T follicular helper cell (primary cell): Measurements from ENCODE around the gene SNCB.

ENCODE experiments used
- DNase-seq: peaks from one replicate; pipeline ENCODE4 v3.0.0-alpha.2; 2020; ENCODE audit warnings: low read depth

Gene SNCB

DNA sequence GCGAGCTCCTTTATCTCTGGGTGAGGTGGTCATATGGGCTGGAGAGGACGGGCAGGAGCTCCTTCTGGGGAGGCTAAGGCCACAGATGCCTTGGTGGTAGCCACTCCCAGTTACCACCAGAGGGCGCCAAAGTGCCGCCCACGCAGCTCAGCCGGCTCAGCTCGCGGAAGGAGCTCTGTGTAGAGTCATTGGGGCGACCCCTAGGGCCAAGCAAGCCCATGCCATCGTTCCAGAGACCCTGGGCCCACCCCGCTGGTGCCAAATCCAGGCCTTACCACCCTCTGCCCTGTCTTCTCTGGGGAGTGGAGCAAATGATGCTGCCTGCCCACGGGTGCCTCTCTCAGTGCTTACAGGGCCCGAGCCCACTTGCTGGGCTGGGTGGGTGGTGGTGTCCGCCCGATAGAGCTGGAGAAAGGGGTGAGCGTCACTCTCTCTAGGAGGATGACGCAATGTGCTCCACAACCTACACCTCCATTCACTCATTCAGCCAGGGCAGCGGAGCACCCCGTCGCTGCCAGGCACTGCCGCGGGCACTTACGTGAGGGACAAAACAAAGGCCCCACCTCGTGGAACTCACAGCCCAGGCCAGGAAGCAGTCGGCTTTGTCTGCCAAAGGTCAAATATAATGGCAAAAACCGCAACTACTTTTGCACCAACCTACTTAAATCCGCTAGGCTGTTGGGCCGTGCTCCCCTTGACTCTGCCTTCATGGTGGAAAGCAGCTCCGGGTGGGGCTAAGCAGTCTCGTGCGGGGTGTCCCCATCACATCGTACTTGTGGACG is 30.7 kb upstream of the SNCB start:
- DNase-seq: peak; percentile 62

- peak; percentile 22 for DNase-seq
These were observed 30.2 kb upstream of the SNCB start for GRCh38 chr5:176660530-176660859.

DNA sequence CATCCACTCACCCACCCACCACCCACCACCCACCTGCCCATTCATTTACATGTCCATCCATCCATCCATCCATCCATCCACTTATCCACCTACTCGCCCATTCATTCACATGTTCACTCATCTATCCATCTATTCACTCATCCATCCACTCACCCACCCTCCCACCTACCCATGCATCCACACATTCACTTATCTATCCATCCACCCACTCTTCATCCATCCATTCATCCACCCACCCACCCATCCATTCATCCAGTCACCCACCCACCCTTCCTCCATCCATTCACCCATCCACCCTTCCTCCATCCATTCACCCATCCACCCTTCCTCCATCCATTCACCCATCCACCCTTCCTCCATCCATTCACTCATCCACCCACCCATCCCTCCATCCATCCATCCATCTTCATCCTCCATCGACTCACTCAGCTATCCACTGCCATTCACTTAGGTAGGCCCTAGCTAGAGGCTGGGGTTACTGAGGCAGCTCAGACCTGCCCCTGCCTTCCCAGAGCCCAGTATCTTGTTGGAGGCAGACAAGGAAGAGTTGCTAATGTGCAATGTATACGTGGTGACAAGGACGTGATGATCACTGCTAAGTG is 29.6 kb upstream of the SNCB start:
- DNase-seq: no peak

DNA sequence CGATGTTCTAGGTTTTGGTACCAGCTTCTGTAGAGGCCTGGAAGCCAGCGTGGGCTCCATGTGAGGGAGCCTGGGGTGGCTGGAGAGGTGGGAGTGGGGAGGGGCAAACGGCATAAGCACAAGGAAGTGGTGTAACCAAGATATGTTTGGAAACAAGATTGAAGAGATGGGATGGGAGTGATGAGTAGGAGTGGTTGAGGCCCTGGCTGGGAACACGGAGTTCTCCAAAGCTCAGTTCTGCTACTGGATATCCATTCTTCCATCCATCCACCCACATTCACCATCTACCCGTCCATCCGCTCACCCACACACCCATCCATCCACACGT is 29.1 kb upstream of the SNCB start:
- DNase-seq: no peak

DNA sequence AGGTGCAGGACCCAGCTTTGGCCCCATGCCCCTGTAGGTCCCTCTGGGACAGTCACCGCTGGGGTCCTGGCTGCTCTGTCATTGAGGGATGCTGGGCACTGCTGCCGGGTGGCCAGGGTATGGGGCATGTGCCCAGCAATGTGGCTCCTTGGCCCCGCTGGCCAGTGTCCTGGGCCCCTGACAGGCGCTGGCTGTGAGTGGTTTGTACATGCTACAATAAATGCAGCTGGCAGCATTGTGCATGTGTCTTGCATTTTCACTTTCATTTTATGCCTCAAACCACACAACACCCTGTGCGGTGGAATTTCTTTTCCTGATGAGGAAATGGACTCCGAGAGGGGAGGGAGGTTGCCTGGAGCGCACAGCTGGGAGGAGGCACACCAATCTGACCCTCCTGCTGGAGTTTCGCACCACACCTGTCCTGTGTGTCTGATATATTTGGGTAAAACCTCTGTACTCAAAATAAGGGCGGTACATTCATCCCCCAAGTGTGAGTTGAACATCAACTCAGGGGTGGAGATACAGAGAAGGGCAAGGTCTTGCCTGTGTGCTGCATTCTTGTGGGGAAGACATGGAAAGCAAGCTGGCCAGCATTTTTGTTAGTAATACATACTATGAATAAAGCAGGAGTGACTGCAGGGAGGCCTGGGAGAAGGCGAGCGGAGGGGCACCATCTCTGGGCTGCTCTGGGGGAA is 28.6 kb upstream of the SNCB start:
- no peak for DNase-seq

DNA sequence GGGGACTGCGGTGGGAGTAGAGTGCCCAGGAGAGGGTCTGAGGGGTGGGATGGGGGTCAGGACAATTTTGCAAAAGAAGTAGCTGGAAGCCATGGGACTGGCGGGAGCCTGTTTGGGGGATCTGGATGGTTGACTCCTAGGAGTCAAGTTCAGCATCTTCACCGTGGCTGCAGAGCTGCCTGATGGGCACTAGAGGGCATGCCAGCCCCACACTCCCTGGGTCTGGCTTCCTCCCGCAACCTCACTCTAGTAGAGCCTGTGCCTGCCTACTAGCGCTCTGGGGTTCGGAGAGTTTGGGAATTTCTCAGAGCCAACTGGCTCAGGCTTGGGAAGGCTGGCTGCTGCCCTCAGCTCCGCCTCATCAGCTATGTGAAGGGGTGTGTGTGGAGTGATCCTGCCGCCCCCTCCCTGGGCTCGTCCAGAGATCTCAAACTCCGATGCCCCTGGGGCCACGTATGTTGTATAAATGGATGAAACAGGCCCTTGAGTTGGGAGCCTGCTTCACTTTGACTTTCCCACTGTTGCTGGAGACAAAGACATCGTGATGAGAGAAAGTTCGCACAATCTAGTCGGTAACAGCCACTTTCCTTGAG is 27.8 kb upstream of the SNCB start:
- DNase-seq: peak; percentile 42

GRCh38 chr5:176656467-176656990 is 26.2 kb upstream of the SNCB start:
- no peak for DNase-seq

DNA sequence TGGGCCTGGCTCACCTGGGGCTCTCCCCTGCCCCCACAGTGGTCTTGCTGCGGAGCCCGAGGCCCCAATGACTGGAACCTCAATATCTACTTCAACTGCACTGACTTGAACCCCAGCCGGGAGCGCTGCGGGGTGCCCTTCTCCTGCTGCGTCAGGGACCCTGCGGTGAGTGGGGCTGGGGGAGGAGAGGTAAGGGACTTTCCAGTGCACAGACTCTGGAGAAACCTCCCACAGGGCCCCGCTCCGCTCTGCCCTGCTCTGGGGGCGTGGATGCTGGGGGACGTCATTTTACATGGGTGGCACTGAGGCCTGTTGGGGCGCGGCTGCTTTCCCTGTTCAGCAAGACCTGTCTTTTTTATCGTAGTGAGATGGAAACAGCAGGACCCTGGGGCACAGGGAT is 24.5 kb upstream of the SNCB start:
- no peak for DNase-seq

GRCh38 chr5:176653401-176654385 is 23.4 kb upstream of the SNCB start:
- no peak for DNase-seq

- DNase-seq: no peak
These were observed 21.8 kb upstream of the SNCB start for GRCh38 chr5:176652136-176652535.

DNA sequence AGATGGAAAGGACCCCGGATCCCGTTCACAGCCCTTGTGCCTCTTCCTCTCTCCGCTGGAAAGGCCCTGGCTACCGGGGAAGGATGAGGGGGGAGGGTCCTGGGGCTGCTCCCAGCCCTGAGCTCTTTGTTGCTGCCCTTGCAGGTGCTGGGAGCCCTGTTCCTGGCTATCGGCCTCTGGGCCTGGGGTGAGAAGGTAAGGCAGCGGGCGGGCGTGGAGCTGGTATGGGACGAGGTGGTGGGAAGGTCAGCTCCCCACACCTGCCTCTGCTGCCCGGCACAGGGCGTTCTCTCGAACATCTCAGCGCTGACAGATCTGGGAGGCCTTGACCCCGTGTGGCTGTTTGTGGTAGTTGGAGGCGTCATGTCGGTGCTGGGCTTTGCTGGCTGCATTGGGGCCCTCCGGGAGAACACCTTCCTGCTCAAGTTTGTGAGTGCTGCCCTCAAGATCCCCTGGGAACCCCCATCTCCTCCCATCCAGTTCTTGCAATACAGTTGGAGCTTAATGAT is 21.2 kb upstream of the SNCB start:
- no peak for DNase-seq

GRCh38 chr5:176650354-176650884 is 20.1 kb upstream of the SNCB start:
- no peak for DNase-seq

DNA sequence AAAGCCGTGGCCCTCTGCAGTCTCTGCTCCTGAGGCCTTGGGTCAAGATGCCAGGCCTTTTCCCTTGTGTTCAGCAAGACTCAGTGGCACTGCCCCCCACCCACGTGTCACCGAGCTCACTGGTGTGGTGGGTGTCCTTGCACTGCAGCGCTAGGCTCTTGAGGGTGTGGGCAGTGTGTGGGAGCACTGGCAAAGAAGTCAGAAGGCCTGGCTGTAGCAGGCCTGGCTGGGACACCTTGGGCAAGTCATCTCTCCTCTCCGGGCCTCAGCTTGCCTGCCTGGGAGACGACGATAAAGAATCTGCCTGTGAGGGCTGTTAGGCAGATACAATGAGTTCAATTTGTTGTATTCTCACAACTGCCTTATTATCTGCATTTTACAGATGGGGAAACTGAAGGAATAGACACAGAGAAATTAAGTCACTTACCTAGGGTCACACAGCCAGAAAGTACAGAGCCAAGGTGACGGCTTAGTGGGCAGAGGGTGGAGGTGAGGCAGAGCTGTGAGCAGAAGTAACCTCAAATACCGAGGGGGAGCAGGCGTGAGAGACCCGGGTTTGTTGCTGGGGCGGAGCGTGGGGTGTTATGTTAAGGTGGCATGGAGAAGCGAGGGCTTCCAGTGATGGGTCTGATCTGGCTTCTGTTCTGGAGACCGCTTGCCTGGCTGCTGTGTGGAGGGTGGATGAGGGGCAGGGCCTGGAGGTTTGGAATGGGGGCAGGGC is 18.3 kb upstream of the SNCB start:
- DNase-seq: no peak

DNA sequence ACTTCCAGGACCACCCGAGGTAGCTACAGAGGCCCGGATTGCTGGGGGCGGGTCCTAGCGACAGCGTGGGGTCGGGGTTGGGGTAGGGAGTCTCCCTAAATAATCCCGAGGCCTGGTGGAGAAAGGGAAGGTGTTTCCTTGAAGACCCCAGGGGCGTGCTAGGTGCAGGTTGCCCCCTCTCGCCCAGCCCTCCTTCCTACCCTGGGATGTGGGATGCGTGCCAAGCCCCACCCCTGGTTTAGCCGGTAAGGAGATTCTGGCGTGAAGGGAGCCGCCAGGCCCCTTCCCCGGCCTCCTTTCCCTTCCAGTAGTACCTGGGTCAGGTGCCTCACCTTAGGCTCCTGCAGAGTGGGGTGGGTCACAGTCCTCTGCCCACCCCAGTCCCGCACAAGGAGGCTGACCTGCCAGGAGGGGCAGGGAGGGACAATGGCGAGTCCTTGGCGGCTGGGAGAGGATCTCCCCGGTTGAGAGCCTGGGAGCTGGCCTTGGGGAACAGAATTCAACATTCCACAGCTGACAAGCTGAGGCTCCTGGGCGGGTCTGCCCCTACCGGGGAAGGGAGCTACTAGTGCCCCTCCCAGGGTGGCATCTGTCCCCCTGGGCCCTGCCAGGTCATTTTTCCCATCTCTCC is 17.6 kb upstream of the SNCB start:
- no peak for DNase-seq

GRCh38 chr5:176647030-176647842 is 16.9 kb upstream of the SNCB start, which contains the start of gene TSPAN17:
Gene TSPAN17 (plus strand): TSS chr5:176647484. CDS start chr5:176647616, 132 bp downstream.
- peak; percentile 95 for DNase-seq

DNA sequence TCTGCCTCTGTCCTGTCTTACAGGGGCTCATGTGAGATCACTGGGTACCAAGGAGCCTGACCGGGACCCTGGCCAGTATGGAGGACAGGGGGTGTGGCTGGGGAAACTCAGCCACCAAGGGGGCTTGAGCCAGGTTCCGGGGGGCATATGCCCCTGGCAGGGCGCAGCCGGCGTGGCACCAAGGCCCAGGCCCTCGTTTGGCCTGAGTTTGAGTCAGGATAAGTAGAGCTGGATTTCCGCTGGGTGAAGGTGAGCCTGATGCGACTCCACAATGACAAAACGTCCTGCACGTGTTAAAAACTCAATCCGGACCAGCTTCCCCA is 16.3 kb upstream of the SNCB start:
- no peak for DNase-seq

- no peak for DNase-seq
These were observed 15.8 kb upstream of the SNCB start for GRCh38 chr5:176646049-176646706.

DNA sequence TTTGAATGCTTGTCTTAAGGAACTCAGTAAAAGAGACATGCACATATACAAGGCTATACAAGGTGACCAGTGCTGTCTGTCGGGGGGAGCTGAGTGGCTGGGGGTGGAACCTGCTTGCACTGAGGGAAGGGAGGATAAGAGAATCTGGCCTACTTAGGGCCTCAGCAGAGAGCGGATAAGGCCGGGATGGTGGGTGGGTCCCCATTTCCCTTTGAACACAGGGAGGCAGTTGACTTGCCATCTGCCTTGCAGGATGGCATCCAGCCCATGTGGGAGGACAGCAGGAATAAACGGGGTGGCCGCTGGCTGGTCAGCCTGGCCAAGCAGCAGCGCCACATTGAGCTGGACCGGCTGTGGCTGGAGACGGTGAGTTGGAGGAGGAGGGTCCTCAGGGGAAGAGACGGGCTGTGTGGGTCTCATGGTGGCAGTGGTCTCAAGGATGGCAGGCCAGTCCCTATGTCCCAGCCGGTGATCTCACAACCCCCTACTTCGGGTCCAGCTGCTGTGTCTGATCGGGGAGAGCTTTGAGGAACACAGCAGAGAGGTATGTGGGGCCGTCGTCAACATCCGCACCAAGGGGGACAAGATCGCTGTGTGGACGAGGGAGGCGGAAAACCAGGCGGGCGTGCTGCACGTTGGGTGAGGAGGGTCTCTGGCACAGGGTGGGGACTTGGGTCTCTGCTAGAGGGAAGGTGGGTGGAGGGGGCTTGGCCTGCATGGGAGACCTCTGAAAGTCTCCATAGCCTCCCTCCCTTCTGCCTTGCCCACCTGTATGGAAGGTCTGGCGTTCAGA is 14.7 kb upstream of the SNCB start:
- DNase-seq: no peak
